GM19397 (cell line): ENCODE data around the gene GHRL.

Experiments used
- ATAC-seq: cut with Tn5 transposase; IDR thresholded peaks from one replicate; pipeline ENCODE4 v1.9.1; 2021; ENCODE audit warnings: mild to moderate bottlenecking, moderate library complexity; ENCODE audit not compliant: unreplicated experiment

The GHRL gene

DNA sequence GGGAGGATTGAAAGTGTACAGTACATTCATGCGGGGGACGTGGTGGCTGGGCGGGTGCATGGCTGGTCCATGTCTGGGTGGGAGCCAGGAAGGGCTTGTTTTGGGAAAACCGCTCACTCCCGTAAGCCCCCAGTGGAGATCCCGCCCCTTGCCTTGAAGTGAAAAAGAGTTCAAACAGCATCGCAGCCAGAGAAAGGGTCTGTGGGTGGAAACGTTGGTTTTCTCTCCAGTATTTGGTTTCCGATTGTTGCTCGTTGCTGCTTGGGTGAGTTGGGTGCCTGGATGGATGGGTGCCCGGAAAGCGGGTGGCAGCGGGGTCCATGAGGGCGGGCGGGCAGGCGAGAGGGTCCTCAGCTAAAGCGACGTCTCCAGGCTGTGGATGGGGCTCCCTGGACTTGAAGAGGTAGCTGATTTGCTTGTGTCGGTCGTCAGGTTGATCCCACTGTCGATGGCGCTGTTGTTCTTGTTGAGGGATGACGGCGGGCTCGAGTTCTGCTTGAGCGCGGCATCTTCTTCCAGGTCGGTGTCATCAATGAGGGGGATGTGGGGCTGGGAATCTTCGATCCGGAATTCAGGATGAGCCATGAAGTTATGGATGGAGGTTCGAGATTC is 35.8 kb upstream of the GHRL start:
- ATAC-seq, result no peak

DNA sequence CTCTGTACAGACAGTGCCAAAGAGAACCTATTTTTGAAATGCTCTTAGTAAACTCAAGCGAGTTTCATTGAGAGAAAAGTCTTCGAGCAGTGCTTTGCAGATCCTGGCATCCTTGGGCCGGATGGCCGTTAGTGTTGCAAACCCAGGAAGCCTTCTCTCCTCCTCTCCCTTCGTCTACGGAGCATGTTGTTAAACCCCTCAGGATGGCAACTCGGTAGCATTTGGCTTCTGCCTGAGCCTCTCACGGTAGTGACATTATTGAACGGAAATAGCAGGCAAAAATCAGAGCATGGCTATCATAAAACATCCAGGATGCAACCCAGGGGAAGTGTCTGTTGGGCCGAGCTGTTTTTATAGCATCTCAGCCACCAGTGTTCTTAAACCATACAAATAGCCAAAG is 34.8 kb upstream of the GHRL start:
- no peak for ATAC-seq

GRCh38 chr3:10322352-10322710 is 29.6 kb upstream of the GHRL start:
- no peak for ATAC-seq

DNA sequence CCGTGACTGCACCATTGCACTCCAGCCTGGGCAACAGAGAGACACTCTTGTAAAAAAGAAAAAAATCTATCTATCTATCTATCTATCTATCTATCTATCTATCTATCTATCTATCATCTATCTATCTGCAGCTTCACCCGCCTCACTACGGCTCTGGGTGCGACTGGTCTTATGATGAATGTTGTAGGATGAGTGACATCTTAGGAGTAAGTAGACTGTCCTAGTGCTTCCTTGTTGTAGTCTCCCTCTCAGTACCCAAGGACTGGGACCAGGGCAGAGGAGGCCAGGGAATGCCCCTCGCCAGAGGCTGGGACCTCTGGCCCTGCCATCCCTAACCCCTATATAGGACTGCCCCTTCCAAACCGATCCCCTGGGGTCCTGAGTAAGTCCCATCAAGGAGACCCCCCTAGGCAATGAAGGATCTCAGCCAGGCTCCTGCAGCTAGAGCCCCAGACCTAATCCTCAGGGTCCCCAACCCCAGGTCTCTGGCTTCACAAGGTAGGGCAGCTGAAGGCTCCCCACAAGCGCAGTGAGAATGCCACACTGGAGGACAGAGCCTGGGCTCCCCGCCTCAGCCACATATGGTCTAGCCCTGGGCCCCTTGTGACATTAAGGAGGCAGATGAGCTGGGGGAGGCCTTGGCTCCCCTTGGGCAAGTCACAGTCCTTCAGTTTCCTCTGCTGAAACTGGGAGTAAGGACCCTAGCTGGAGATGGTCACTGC is 29.0 kb upstream of the GHRL start:
- no peak for ATAC-seq

DNA sequence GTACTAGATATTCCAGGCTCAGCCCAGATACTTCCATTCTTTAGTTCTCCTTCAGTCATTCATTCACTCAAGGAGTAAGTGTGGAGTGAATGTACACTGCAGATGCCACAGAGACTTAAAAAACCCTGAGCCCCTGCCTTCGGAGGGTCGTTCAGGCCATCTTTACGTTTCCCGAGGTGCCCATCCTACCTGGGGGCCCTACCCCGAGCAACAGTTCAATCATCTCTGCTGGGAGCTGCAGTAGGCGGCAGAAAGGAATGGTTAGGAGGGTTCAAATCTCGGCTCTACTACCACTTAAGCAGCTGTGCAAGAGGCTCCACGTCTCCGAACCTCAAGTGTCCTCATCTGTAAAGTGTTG is 27.6 kb upstream of the GHRL start:
- no peak for ATAC-seq

DNA sequence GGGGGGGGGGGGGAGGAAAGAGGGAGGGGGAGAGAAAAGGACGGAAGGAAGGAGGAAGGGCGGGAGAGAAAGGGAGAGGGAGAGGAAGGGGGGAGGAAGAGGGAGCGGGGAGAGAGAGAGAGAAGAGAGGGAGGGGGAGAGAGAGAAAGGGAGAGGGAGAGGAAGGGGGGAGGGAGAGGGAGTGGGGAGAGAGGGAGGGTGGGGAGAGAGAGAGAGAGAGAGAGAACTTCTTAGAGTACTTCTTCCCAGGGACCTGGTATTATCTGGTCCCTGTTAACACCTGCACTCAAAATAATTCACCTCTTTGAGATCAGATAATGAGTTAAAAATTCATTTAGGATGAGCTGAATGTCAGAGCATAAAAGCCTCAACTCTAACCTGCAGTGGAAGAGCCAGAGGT is 27.1 kb upstream of the GHRL start:
- ATAC-seq, result no peak

GRCh38 chr3:10319251-10319650 is 26.5 kb upstream of the GHRL start:
- ATAC-seq, result no peak

GRCh38 chr3:10317961-10318350 is 25.2 kb upstream of the GHRL start:
- no peak for ATAC-seq

GRCh38 chr3:10317311-10317960 is 24.7 kb upstream of the GHRL start:
- ATAC-seq, result no peak

GRCh38 chr3:10315771-10316344 is 23.1 kb upstream of the GHRL start:
- ATAC-seq, result no peak

DNA sequence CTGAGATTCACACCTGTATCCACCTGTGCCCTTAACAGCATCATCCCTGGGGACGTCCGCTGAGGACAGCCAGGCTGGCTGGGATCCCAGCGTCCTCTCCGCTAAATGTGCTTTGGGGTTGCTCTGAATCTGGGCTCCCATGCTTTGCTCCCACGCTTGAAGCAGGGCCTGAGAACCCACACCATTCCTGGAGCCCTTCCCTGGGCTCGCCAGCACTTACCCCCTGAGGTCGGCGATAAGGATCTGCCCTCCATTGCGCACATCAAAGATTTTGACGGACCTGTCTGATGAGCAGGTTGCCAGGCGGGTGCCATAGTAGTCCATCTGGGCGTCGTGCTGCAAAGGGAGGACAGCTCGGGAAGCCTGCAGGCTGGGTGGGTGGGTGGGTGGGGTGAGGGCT is 22.4 kb upstream of the GHRL start:
- ATAC-seq, result no peak

- no peak for ATAC-seq
These were observed 20.1 kb upstream of the GHRL start for GRCh38 chr3:10312861-10313260.

GRCh38 chr3:10312391-10312790 is 19.6 kb upstream of the GHRL start:
- ATAC-seq, result no peak

- no peak for ATAC-seq
These were observed 19.0 kb upstream of the GHRL start for GRCh38 chr3:10311710-10312109.

DNA sequence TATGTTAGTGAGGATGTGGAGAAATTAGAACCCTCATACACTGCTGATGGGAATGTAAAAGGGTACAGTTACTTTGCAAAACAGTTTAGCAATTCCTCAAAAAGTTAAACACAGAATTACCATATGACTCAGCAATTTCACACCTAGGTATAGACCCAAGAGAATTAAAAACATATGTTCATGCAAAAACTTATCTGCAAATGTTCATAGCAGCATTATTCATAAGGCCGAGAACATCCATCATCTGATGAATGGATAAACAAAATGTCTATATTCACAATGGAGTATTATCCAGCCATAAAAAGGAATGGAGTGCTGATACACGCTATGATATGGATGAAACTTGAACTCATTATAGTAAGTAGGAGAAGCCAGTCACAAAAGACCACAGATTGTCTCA is 17.8 kb upstream of the GHRL start:
- ATAC-seq, result no peak

- ATAC-seq, result no peak
These were observed 17.0 kb upstream of the GHRL start for GRCh38 chr3:10309736-10310135.

DNA sequence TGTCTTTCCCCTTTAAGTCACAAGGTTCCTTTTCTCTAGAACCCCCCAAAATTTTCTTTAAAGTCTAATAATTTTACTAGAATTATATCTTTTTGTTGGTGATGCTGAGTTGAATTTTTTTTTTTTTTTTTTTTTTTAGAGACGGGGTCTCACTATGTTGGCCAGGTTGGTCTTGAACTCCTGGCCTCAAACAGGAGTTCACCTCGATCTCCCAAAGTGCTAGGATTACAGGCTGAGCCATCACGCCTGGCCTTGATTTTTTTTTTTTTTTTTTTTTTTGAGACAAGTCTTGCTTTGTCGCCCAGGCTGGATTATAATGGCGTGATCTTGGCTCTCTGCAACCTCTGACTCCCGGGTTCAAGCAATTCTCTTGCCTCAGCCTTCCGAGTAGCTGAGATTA is 15.9 kb upstream of the GHRL start:
- no peak for ATAC-seq

DNA sequence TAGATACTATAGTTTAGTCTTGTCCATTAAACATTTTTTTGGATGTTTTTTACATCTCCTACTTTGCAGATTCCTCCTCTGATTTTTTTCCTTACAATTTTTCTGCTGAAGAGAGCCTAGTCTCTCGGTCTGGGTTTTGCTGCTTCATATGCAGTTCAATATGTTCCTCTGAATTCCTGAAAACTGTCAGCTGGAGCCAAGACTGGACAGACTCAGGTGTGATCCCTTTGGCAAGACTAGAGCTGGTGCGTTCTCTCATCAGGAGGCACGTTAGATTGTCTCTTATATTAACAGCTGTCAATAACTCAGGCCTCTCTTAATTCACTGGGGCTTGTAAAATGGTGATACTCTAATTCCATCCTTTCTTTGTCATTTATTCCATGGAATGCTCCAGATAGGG is 13.4 kb upstream of the GHRL start:
- ATAC-seq, result no peak

DNA sequence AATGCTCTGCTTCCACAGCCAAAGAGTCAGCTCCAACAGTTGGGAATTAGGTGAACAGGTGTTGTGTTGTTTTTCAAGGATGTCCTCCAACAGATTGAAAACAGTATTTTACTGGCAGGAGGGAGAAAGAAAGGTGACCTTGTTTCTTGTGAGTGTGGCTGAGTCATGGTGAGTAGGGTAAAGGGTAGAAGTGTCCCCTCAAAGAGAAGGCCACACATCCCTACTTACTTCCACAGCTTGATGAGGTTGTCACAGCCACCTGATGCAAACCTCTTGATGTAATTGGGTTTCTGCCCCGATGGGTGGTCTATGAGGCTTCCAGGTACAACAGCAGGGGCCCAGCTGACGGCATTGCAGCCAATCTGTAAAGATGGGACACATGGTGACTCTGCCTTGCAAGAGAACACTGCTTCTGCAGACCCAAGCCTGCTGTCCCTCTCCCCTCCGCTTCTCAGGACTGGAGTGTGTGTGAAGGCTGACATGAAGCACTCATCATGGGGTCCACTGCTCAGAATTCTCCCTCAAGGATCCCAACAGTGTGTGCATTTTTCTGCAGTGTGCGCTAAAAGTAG is 12.7 kb upstream of the GHRL start:
- ATAC-seq, result no peak

GRCh38 chr3:10304905-10305304 is 12.2 kb upstream of the GHRL start:
- ATAC-seq, result no peak

GRCh38 chr3:10303785-10304184 is 11.0 kb upstream of the GHRL start:
- no peak for ATAC-seq

DNA sequence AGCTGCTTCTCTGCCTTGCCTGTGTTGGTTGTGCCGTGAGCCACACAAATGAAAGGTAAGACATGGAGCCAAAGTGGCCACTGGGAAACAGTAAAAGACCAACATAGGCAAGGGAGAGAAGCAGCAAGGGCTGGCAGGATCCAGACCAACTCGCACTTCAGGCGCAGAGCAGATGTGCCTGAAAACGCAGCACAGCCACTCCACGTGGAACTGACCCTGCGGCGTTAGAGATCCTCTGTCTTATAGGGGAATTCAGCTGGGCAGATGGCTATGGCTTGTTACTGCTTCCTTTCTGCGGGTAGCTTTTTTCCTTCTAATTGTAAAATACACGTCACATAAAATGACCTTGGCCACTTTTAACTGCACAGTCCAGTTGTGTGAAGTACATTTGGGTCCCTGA is 10.4 kb upstream of the GHRL start:
- no peak for ATAC-seq
